ENCODE data around the gene BUD31. TPM values are rescaled to one million over a fixed set of nuclear protein-coding genes. Genes with fewer than 3 reads are reported as not detected.

BUD31 gene
- total RNA-seq, 4 donors from 2014 or later, result 52.9 to 68.3 (median 64.8) TPM

DNA sequence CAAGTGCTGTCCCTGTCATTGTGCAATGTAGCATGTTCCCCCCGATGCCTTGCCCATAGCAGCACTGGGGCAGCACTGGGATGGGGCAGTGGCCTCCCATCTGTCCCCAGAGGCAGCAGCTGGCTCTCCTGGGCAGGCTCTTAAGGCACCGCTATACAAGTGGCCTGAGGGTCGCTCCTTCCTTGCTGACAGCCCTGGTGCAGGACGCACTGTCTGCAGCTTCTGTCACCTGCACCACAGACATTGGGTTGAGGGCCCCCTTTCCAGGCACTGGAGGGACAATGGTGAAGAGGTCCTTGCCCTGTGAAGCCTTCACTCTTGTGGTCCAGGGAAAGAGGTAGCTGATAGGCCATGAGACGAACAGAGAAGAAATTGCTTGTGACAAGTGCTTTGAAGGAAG is 40.6 kb downstream of the BUD31 start:
- TF ChIP-seq, protein P1, sequence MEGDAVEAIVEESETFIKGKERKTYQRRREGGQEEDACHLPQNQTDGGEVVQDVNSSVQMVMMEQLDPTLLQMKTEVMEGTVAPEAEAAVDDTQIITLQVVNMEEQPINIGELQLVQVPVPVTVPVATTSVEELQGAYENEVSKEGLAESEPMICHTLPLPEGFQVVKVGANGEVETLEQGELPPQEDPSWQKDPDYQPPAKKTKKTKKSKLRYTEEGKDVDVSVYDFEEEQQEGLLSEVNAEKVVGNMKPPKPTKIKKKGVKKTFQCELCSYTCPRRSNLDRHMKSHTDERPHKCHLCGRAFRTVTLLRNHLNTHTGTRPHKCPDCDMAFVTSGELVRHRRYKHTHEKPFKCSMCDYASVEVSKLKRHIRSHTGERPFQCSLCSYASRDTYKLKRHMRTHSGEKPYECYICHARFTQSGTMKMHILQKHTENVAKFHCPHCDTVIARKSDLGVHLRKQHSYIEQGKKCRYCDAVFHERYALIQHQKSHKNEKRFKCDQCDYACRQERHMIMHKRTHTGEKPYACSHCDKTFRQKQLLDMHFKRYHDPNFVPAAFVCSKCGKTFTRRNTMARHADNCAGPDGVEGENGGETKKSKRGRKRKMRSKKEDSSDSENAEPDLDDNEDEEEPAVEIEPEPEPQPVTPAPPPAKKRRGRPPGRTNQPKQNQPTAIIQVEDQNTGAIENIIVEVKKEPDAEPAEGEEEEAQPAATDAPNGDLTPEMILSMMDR (IDR thresholded peaks at IDR 0.05), result no peak
- DNase-seq (ENCODE audit: low spot score) (no peak), ATAC-seq (ENCODE audit: low FRiP score) (no peak)

DNA sequence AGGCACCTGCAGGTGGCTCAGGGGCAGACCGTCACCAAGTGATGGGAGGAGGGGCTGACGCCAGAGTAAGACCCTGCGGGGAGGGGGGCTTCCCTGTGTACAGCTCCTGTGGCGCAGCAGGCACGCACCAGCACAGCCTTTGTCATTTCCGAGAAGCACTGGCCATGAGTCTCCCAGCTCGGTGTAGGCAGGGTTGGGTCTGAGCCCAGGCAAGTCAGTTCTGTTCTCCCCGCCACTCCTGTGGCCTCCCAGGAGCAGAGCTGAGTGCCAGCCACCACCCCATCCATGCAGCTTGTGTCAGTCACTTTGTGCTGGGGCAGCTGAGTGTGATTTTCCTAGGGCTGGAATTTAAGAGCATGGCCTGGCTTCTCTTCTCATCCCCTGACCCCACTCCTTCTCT is 43.2 kb downstream of the BUD31 start:
- no peak for ATAC-seq (ENCODE audit: low FRiP score)
- no peak for DNase-seq (ENCODE audit: low spot score)
- TF ChIP-seq, protein P1 (IDR thresholded peaks at IDR 0.05), result no peak

DNA sequence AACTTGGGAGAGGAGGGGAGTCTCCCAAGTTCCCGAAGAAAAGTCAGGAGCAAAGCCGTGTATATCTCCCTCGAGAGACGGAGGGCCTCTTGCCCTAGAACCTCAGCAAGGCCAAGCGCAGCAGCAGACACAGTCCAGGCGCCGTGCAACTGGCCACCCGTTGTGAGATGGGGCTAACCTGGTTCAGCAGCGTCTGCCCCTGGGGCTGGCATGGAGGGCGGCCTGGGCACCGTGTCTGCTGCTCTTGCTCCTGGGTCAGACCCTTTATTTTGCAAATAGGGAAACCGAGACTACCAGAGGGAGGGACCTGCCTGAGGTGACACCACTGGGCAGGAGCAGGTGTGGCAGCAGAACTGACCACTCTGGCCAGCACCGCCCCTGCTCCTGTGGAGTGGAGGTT is 43.8 kb downstream of the BUD31 start:
- ATAC-seq (ENCODE audit: low FRiP score) (no peak), DNase-seq (ENCODE audit: low spot score) (no peak)
- TF ChIP-seq, protein P1 (IDR thresholded peaks at IDR 0.05), result no peak

DNA sequence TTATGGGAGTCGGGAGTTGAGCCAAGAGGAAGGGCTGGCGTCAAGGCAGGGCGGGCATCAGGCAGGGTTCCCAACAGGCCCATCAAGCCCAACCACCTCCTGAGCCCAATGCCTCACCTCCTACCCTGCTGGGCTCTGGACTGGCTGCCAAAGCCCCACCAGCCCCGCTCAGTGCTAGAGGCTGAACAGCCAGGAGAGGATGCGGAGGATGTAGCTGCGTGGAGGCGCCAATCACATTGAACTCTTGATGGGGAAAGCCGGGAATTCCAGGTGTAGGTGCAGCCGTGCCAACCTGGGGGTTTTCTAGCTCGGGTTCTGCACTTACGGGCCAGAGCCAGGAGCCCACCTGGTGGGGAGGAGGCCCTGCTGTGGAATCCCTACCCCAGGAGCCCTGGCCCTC is 44.3 kb downstream of the BUD31 start:
- TF ChIP-seq, protein P1 (IDR thresholded peaks at IDR 0.05), result no peak
- no peak for ATAC-seq (ENCODE audit: low FRiP score)
- no peak for DNase-seq (ENCODE audit: low spot score)

DNA sequence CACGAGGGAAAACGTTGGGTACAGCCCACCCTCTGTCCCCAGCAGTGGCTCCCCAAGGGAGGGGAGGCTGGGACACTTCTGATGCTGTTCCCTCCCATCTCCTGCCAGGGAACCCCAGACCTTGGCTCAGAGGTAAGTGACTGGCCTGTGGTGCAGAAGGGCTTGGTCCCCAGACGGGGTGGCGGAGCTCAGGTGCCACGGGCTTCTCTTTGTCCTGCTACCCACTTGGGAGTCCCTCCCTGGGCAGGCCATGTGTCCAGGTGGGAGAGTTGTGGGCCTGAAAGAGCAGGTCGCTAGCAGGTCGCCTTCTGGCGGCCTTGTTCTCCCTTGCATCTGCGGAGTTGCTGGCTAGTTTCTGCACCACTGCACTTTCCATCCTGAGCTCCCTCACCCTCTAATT is 47.1 kb downstream of the BUD31 start:
- TF ChIP-seq, protein P1 (IDR thresholded peaks at IDR 0.05), result no peak
- ATAC-seq (ENCODE audit: low FRiP score) (no peak), DNase-seq (ENCODE audit: low spot score) (no peak)

DNA sequence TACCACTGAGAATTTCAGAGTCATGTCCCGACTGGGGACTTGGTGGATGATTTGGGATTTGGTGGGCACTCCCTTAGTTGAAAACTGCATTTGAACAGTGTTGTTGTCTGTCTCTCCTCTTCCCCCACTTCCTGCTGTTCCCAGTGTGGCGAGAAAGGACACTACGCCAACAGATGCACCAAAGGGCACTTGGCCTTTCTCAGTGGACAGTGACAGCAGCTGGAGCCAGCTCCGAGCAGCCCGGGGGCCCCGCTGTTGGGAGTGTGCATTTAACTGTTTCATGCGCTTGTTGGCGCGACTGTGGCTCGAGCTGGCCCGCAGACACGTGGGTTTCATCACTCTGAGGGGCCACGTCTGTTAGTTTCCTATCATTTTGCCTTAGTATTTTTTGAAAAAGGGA is 47.5 kb downstream of the BUD31 start:
- TF ChIP-seq, protein P1 (IDR thresholded peaks at IDR 0.05), result no peak
- DNase-seq (ENCODE audit: low spot score) (no peak), ATAC-seq (ENCODE audit: low FRiP score) (no peak)

DNA sequence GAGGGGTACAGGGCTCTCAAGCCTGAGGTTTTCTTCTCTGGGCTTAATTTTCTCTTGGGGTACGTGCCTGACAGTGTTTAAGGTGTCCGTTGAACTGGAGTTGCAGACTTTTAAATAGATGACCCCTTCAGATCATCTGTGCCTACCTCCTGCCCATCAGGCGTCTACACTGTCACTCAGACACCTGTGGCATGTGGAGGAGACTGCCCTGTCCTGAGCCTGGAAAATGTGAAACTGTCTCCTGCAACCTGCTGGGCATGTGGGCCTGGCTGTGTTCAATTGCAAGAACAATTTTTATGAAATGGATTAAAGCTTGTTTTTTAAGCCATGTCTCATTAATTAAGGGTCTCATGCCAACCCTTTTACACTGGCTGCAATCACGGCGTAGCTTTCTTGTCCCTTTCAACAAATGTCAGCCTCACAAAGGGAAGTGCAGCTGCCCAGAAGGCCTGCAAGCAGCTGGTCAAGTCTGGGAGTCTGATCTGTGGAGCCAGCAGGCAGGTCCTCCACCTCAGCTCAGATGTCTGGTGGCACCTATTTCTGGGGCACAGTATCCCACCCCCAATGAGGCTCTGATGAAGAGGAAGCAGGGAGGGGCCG is 48.4 kb downstream of the BUD31 start:
- DNase-seq (ENCODE audit: low spot score) (no peak), ATAC-seq (ENCODE audit: low FRiP score) (no peak)
- TF ChIP-seq, protein P1 (IDR thresholded peaks at IDR 0.05), result no peak

Data from omental fat pad (tissue), 4 donors.